ENCODE results near the gene PPAT.

PPAT gene

GRCh38 chr4:56410247-56411062 lies 25.0 kb downstream of the PPAT start:
- peak; percentile 97 for DNase-seq (ENCODE audit: low read depth)
- in situ Hi-C loops (cut with HindIII; ENCODE audit: low sequenced_read_pairs): no loop called here
- no peak for TF ChIP-seq CTCF (IDR thresholded peaks at IDR 0.05; ENCODE audit: low read depth, low read length, missing control alignments)
- peak overlapping the region; percentile 29 for H3K4me3 ChIP-seq (ENCODE audit: low read depth, low read length)

- no peak for TF ChIP-seq CTCF (IDR thresholded peaks at IDR 0.05; ENCODE audit: low read depth, low read length, missing control alignments)
- H3K4me3 ChIP-seq (ENCODE audit: low read depth, low read length): no peak overlapping the region
- in situ Hi-C loops (cut with HindIII; ENCODE audit: low sequenced_read_pairs): no loop called here
- DNase-seq (ENCODE audit: low read depth): no peak
Observed at GRCh38 chr4:56409511-56410090, 25.8 kb downstream of the PPAT start.

GRCh38 chr4:56408978-56409377 lies 26.4 kb downstream of the PPAT start:
- DNase-seq (ENCODE audit: low read depth): no peak
- no peak for TF ChIP-seq CTCF (IDR thresholded peaks at IDR 0.05; ENCODE audit: low read depth, low read length, missing control alignments)
- no peak overlapping the region for H3K4me3 ChIP-seq (ENCODE audit: low read depth, low read length)
- in situ Hi-C loops (cut with HindIII; ENCODE audit: low sequenced_read_pairs): no loop called here

- no peak overlapping the region for H3K4me3 ChIP-seq (ENCODE audit: low read depth, low read length)
- in situ Hi-C loops (cut with HindIII; ENCODE audit: low sequenced_read_pairs): no loop called here
- no peak for TF ChIP-seq CTCF (IDR thresholded peaks at IDR 0.05; ENCODE audit: low read depth, low read length, missing control alignments)
- no peak for DNase-seq (ENCODE audit: low read depth)
Observed at GRCh38 chr4:56406151-56406550, 29.3 kb downstream of the PPAT start.

GRCh38 chr4:56405016-56405415 lies 30.4 kb downstream of the PPAT start:
- in situ Hi-C loops (cut with HindIII; ENCODE audit: low sequenced_read_pairs): no loop called here
- H3K4me3 ChIP-seq (ENCODE audit: low read depth, low read length): no peak overlapping the region
- no peak for TF ChIP-seq CTCF (IDR thresholded peaks at IDR 0.05; ENCODE audit: low read depth, low read length, missing control alignments)
- no peak for DNase-seq (ENCODE audit: low read depth)

- no peak overlapping the region for H3K4me3 ChIP-seq (ENCODE audit: low read depth, low read length)
- in situ Hi-C loops (cut with HindIII; ENCODE audit: low sequenced_read_pairs): no loop called here
- no peak for DNase-seq (ENCODE audit: low read depth)
- no peak for TF ChIP-seq CTCF (IDR thresholded peaks at IDR 0.05; ENCODE audit: low read depth, low read length, missing control alignments)
Observed at GRCh38 chr4:56400560-56400959, 34.9 kb downstream of the PPAT start.

Measured in astrocyte of the cerebellum (primary cell).